HL-60 (cell line): ENCODE measurements around the gene ASB10.

Source experiments
- DNase-seq, 2 experiments: peaks; one replicate each; pipeline ENCODE4 v3.0.0-alpha.2; 2010 to 2020; ENCODE audit warnings: low read depth in 1 of 2, low spot score in 1 of 2
- H3K27ac ChIP-seq: fragments of 250-450 bp; sonication (Bioruptor Pico); replicated peaks from 2 replicates; pipeline ENCODE4 v1.5.1; 2020; ENCODE audit warnings: mild to moderate bottlenecking, moderate library complexity
- H3K27me3 ChIP-seq: fragments of 250-450 bp; sonication (Bioruptor Pico); 2 replicates; pipeline ENCODE4 v1.5.1; 2021; ENCODE audit warnings: mild to moderate bottlenecking, moderate library complexity; ENCODE audit not compliant: insufficient read depth, poor library complexity, severe bottlenecking
- H3K4me3 ChIP-seq: replicated peaks from 2 replicates; pipeline ENCODE4 v1.5.1; 2011; ENCODE audit warnings: mild to moderate bottlenecking, control low read depth, low read length; ENCODE audit not compliant: insufficient read depth
- GABPA ChIP-seq: IDR thresholded peaks from 2 replicates; pipeline ENCODE4 v1.6.1; 2012; ENCODE audit warnings: low read depth
- POLR2AphosphoS5 ChIP-seq: IDR thresholded peaks from 2 replicates; pipeline ENCODE4 v1.6.1; 2012; ENCODE audit warnings: low read depth
- SPI1 ChIP-seq: IDR thresholded peaks from 2 replicates; pipeline ENCODE4 v1.6.1; 2012; ENCODE audit warnings: low read depth, mild to moderate bottlenecking, borderline replicate concordance
- TF ChIP-seq, protein P1 (sequence below): IDR thresholded peaks from 2 replicates; pipeline ENCODE4 v1.6.1; 2012; ENCODE audit warnings: low read depth; ENCODE audit not compliant: insufficient replicate concordance
- TF ChIP-seq, protein P2 (sequence below): IDR thresholded peaks from one replicate; pipeline ENCODE4 v1.5.1; 2011; ENCODE audit warnings: low read length, control low read depth, inconsistent platforms; ENCODE audit not compliant: insufficient read depth

Gene ASB10

DNA sequence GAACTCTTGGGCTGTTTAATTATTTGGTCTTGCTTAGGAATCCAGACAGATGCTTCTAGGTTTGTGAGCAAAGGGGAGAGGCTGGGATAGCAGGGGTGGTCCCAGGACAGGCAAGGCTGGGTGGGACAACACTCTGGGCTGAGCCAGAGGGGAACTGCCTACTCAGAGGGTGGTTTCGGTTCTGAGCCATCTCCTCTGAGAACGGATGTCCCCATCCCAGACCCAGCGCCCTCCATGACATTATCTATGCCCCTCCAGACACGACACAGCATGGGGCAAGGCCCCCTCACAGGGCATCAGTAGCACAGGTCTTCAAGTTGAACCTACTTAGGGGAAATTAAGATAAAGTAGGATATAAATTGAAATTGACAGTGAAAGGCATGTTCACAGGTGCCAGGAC, 7.1 kb downstream of the ASB10 start:
- TF ChIP-seq SPI1: no peak
- TF ChIP-seq, protein P1, sequence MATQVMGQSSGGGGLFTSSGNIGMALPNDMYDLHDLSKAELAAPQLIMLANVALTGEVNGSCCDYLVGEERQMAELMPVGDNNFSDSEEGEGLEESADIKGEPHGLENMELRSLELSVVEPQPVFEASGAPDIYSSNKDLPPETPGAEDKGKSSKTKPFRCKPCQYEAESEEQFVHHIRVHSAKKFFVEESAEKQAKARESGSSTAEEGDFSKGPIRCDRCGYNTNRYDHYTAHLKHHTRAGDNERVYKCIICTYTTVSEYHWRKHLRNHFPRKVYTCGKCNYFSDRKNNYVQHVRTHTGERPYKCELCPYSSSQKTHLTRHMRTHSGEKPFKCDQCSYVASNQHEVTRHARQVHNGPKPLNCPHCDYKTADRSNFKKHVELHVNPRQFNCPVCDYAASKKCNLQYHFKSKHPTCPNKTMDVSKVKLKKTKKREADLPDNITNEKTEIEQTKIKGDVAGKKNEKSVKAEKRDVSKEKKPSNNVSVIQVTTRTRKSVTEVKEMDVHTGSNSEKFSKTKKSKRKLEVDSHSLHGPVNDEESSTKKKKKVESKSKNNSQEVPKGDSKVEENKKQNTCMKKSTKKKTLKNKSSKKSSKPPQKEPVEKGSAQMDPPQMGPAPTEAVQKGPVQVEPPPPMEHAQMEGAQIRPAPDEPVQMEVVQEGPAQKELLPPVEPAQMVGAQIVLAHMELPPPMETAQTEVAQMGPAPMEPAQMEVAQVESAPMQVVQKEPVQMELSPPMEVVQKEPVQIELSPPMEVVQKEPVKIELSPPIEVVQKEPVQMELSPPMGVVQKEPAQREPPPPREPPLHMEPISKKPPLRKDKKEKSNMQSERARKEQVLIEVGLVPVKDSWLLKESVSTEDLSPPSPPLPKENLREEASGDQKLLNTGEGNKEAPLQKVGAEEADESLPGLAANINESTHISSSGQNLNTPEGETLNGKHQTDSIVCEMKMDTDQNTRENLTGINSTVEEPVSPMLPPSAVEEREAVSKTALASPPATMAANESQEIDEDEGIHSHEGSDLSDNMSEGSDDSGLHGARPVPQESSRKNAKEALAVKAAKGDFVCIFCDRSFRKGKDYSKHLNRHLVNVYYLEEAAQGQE: no peak
- TF ChIP-seq POLR2AphosphoS5: no peak
- TF ChIP-seq, protein P2, sequence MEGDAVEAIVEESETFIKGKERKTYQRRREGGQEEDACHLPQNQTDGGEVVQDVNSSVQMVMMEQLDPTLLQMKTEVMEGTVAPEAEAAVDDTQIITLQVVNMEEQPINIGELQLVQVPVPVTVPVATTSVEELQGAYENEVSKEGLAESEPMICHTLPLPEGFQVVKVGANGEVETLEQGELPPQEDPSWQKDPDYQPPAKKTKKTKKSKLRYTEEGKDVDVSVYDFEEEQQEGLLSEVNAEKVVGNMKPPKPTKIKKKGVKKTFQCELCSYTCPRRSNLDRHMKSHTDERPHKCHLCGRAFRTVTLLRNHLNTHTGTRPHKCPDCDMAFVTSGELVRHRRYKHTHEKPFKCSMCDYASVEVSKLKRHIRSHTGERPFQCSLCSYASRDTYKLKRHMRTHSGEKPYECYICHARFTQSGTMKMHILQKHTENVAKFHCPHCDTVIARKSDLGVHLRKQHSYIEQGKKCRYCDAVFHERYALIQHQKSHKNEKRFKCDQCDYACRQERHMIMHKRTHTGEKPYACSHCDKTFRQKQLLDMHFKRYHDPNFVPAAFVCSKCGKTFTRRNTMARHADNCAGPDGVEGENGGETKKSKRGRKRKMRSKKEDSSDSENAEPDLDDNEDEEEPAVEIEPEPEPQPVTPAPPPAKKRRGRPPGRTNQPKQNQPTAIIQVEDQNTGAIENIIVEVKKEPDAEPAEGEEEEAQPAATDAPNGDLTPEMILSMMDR: no peak
- no peak for TF ChIP-seq GABPA
- no peak overlapping the region for H3K4me3 ChIP-seq
- no peaks in the 10 kb centered on the region for H3K27me3 ChIP-seq
- H3K27ac ChIP-seq: no peak overlapping the region
- DNase-seq: no peak

DNA sequence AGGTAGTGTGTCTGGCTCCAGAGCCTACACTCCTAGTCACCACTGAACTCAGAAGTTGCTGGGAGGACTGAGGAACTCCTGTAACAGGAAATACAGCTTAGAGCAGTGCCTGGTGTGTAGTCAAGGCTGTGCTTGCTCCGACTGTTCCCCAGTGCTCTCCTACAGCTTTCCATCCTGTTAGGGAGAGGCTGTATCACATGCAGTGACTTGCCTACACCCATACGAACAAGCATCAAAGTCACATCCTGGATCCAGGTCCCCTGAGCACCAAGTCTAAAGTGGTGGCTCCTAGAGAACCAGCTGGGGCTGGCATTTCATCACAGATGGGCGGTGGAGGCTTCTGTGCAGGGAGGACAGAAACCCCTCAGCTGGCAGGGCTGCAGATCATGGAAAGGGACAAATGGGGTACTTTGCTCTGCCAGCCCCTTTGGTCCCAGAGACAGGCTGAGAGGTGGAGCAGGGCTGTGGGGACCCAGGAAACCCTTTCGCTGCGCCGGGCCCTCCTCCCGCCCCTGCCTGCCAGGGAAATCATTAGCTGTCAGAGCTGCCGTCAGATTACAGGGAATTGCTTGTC, 7.7 kb downstream of the ASB10 start:
- DNase-seq: no peak
- TF ChIP-seq, protein P2: no peak
- no peak for TF ChIP-seq GABPA
- no peak for TF ChIP-seq POLR2AphosphoS5
- TF ChIP-seq SPI1: no peak
- Histone ChIP-seq H3K4me3 (no peak overlapping the region), H3K27ac (no peak overlapping the region), H3K27me3 (no peaks in the 10 kb centered on the region)

DNA sequence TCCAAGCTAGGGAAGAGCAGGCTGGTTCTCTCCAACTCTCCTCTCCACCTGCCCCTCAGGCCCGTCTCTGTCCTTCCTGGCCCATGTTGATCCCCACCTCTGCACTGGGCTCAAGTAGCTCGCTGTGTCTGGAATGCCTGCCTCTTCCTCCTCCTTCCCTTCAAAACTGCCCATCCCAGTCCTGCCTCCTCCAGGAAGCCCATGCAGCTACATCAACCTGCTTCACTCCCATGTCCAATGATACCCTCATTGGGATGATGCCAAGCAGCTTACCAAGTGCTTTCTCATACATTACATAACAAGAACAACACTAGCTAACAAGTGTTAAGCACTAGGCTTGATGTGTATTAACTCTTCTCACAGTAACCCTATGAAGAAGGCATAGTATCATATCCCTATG, 8.2 kb downstream of the ASB10 start:
- no peak for TF ChIP-seq GABPA
- no peak for TF ChIP-seq POLR2AphosphoS5
- TF ChIP-seq SPI1: no peak
- TF ChIP-seq, protein P1: no peak
- TF ChIP-seq, protein P2: no peak

DNA sequence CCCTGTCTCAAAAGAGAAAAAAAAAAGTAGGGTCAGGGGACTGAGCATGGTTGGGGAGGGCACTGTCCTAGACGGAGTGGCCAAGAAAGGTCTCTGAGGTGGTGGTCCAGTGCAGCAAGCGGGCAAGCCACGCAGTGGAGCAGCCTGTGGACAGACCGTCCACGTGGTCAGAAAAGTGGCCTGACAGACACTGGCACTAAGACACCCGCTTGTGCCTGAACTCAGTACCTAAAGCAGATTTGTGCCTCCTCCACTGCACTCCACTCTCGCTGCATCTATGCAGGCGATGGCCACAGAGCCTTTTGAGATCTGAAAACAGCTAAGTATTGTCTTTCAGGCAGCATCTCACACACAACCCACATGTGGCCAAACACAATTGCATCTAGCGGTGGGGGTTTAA, 8.8 kb downstream of the ASB10 start:
- DNase-seq: no peak
- H3K4me3 ChIP-seq: no peak overlapping the region
- H3K27me3 ChIP-seq: no peaks in the 10 kb centered on the region
- no peak overlapping the region for H3K27ac ChIP-seq
- TF ChIP-seq GABPA: no peak
- TF ChIP-seq, protein P2: no peak
- TF ChIP-seq, protein P1: no peak
- TF ChIP-seq SPI1: no peak
- TF ChIP-seq POLR2AphosphoS5: no peak

More for the DNA sequence above, 8.2 kb downstream of the ASB10 start:
- H3K27ac ChIP-seq: no peak overlapping the region
- no peaks in the 10 kb centered on the region for H3K27me3 ChIP-seq
- no peak for DNase-seq
- no peak overlapping the region for H3K4me3 ChIP-seq
